NCI-H1092 (cell line): ENCODE data around the gene PARP1.
"Not testable (repeated sequence)": the region's sequence is repeated elsewhere in the genome, so short reads cannot be mapped to it uniquely, and the experiment has no call there.

Experiments
- DNase-seq: peaks from one replicate; lab custom pipeline; 2025; lab: John Stamatoyannopoulos, UW

Gene PARP1

GRCh38 chr1:226351709-226352108 lies 56.2 kb downstream of the PARP1 start:
- no peak for DNase-seq

GRCh38 chr1:226350519-226350865 lies 57.4 kb downstream of the PARP1 start:
- no peak for DNase-seq

GRCh38 chr1:226349801-226350518 lies 57.9 kb downstream of the PARP1 start:
- DNase-seq = no peak

GRCh38 chr1:226349081-226349480 lies 58.8 kb downstream of the PARP1 start:
- DNase-seq = no peak

GRCh38 chr1:226344441-226345259 lies 63.2 kb downstream of the PARP1 start:
- no peak for DNase-seq

GRCh38 chr1:226342656-226343055 lies 65.2 kb downstream of the PARP1 start:
- DNase-seq = no peak

GRCh38 chr1:226340111-226340510 lies 67.8 kb downstream of the PARP1 start:
- not testable (repeated sequence) for DNase-seq

GRCh38 chr1:226337276-226337875 lies 70.5 kb downstream of the PARP1 start:
- no peak for DNase-seq

- no peak for DNase-seq
Measured at GRCh38 chr1:226335661-226336060, 72.2 kb downstream of the PARP1 start.

- no peak for DNase-seq
Measured at GRCh38 chr1:226332947-226333346, 74.9 kb downstream of the PARP1 start.

GRCh38 chr1:226329237-226329636 lies 78.7 kb downstream of the PARP1 start:
- DNase-seq = no peak

- DNase-seq = no peak
Measured at GRCh38 chr1:226327761-226328162, 80.1 kb downstream of the PARP1 start.

GRCh38 chr1:226325178-226325577 lies 82.7 kb downstream of the PARP1 start:
- no peak for DNase-seq

GRCh38 chr1:226324479-226324878 lies 83.4 kb downstream of the PARP1 start:
- no peak for DNase-seq

GRCh38 chr1:226322986-226323385 lies 84.9 kb downstream of the PARP1 start:
- DNase-seq = no peak

- no peak for DNase-seq
Measured at GRCh38 chr1:226320930-226321329, 87.0 kb downstream of the PARP1 start.

GRCh38 chr1:226318471-226318870 lies 89.4 kb downstream of the PARP1 start:
- DNase-seq = no peak

- DNase-seq = no peak
Measured at GRCh38 chr1:226314055-226314454, 93.8 kb downstream of the PARP1 start.

GRCh38 chr1:226312065-226312464 lies 95.8 kb downstream of the PARP1 start:
- no peak for DNase-seq

- DNase-seq = no peak
Measured at GRCh38 chr1:226311376-226311775, 96.5 kb downstream of the PARP1 start.
